Fibroblast of lung (primary cell): ENCODE measurements around the gene PPFIBP2.

ENCODE experiments used
- EZH2 ChIP-seq: IDR thresholded peaks from 2 replicates; pipeline ENCODE4 v1.5.1; 2012; ENCODE audit warnings: low read length, control low read depth, mild to moderate bottlenecking; ENCODE audit errors: missing control alignments
- TF ChIP-seq, protein P1 (sequence below), 2 donors: IDR thresholded peaks in 1 of 2; conservative IDR thresholded peaks in 1 of 2; 1 replicate in 1 of 2; 2 replicates in 1 of 2; pipeline ENCODE4 v1.5.1; 2011 to 2012; ENCODE audit warnings: low read length in 2 of 2, control low read depth in 1 of 2, inconsistent platforms in 1 of 2, low read depth in 1 of 2, mild to moderate bottlenecking in 1 of 2

DNA sequence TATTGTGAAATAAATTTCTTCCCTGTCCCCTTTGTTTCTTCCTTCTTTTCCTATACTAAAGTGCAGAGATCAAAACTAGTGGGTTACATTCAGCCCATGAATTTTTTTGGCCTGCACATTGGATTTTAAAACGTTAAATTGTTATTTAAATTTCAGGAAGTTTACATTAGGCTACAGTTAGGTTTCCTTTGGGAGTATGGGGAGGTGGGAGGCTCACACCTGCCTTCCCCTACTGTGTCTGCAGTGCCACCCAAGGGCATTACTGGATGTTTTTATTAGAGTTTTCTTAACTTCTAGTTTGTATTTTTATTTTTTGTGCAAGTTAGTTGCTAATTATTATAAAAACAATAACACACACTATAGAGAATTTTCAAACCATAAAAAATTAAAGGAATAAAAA, 107.8 kb downstream of the PPFIBP2 start:
- TF ChIP-seq, protein P1, sequence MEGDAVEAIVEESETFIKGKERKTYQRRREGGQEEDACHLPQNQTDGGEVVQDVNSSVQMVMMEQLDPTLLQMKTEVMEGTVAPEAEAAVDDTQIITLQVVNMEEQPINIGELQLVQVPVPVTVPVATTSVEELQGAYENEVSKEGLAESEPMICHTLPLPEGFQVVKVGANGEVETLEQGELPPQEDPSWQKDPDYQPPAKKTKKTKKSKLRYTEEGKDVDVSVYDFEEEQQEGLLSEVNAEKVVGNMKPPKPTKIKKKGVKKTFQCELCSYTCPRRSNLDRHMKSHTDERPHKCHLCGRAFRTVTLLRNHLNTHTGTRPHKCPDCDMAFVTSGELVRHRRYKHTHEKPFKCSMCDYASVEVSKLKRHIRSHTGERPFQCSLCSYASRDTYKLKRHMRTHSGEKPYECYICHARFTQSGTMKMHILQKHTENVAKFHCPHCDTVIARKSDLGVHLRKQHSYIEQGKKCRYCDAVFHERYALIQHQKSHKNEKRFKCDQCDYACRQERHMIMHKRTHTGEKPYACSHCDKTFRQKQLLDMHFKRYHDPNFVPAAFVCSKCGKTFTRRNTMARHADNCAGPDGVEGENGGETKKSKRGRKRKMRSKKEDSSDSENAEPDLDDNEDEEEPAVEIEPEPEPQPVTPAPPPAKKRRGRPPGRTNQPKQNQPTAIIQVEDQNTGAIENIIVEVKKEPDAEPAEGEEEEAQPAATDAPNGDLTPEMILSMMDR (conservative IDR thresholded peaks at IDR 0.05 in 1 of 2, IDR thresholded peaks at IDR 0.05 in 1 of 2; ENCODE audit: low read depth in 1 of 2, low read length in 2 of 2): no peak
- no peak for TF ChIP-seq EZH2
